GM10266 (cell line): Measurements from ENCODE around the gene RTEL1.

Source experiments
- DNase-seq: peaks from one replicate; pipeline ENCODE4 v3.0.0; 2012; ENCODE audit errors: extremely low spot score
- TF ChIP-seq, protein P1 (sequence below): IDR thresholded peaks from 2 replicates; pipeline ENCODE4 v1.5.1; 2012; ENCODE audit warnings: mild to moderate bottlenecking, low read depth; ENCODE audit not compliant: control insufficient read depth, insufficient read depth; ENCODE audit errors: missing control alignments

The RTEL1 gene

DNA sequence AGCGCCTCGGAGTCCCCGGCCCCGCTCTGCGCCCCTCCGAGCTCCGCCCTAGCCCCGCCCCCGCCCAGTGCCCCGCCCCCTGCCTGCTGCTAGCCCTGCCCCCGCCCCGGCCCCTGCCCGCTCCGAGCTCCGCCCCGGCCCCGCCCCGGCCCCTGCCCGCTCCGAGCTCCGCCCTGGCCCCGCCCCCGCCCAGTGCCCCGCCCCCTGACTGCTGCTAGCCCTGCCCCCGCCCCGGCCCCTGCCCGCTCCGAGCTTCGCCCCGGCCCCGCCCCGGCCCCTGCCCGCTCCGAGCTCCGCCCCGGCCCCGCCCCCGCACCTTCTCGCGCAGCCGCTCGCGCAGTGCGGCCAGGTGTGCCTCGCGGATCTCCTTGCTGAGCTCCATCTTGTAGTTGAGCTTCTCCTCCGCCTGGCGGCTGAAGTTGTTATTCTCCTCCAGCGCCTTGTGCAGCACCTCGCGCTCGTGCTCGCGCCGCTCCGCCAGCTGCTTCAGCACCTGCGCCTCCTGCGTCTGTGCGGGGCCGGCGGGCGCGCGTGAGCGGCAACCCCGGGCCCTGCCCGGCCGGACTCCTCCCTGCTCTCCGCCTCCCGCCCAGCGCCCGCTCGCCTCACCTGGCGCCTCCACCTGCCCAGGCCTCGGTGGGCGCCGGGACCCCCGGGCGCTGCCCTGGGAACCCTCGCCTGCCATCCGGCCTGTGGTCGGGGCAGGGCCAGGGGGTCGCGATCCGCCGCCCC, 16.2 kb upstream of the RTEL1 start:
- peak; percentile 100 for DNase-seq
- TF ChIP-seq, protein P1, sequence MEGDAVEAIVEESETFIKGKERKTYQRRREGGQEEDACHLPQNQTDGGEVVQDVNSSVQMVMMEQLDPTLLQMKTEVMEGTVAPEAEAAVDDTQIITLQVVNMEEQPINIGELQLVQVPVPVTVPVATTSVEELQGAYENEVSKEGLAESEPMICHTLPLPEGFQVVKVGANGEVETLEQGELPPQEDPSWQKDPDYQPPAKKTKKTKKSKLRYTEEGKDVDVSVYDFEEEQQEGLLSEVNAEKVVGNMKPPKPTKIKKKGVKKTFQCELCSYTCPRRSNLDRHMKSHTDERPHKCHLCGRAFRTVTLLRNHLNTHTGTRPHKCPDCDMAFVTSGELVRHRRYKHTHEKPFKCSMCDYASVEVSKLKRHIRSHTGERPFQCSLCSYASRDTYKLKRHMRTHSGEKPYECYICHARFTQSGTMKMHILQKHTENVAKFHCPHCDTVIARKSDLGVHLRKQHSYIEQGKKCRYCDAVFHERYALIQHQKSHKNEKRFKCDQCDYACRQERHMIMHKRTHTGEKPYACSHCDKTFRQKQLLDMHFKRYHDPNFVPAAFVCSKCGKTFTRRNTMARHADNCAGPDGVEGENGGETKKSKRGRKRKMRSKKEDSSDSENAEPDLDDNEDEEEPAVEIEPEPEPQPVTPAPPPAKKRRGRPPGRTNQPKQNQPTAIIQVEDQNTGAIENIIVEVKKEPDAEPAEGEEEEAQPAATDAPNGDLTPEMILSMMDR: peak; percentile 47

DNA sequence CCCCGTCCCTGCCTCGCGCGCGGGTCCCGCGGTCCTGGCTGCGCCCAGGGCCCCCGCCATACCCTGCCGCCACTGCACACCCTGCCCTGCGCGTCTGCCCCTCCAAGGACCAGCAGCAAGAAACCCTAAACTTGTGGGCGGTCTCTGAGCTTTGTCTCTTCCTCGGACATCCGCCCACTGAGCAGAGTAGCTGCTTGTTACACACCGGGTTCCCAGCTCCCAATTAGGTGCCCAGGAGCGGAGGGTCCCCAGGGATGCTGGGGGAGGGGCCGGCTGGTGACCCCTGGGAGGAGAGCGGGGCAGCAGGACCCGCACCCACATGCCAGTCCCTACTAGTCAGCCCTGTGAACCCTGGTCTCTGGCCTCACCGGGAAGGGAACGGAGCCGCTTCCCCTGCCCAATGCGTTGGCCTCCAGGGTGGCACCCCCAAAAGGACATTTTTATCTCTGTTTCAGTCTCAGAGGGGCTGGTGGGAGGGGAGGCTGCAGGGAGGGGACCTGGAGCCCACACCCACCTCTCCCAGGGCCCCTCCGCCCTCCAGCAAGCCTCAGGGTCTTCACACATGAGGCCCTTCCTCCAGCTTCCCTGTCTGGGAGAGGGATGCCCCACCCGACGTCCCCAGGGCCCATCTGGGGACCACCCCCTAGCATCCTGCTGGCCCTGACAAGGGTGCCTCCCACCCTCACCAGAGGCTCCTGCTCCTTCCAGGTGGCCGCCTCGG, 15.4 kb upstream of the RTEL1 start:
- TF ChIP-seq, protein P1: no peak
- DNase-seq: no peak

DNA sequence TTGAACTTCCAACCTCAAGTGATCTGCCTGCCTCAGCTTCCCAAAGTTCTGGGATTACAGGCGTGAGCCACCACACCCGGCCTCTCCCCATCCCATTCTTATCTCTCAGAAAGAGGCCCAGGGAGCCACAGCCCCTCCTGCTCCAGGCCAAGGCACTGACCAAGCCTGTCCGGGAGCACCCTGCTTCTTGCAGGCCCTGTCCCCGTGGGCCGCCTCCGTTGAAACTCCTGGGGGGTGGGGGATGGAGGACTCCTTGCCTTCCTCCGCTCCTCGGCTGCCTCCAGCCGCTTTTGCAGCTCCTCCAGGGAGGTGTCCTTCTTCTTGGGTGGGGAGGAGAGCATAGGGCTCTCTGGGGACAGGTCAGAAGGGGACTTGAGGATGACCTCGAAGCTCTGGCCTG, 14.6 kb upstream of the RTEL1 start:
- TF ChIP-seq, protein P1: no peak
- DNase-seq: no peak

DNA sequence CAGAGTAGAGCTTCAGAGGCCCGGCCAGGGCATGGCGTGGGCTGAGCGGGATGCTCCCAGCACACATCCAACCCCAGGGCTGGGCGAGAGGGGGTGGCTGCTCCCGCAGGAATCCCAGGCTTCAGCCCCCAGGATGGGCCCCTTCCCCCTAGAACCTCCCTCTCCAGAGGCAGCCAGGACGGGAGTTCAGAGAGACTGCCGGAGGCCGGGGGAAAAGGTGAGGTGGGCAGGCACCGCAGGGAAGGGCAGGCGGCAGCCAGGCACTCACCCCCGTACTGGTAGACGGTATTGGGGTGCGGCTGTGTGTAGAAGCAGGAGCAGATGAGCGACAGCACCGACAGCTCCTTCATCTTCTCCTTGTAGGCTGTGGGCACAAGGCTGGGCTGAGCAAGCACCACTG, 14.2 kb upstream of the RTEL1 start:
- TF ChIP-seq, protein P1: no peak
- no peak for DNase-seq

DNA sequence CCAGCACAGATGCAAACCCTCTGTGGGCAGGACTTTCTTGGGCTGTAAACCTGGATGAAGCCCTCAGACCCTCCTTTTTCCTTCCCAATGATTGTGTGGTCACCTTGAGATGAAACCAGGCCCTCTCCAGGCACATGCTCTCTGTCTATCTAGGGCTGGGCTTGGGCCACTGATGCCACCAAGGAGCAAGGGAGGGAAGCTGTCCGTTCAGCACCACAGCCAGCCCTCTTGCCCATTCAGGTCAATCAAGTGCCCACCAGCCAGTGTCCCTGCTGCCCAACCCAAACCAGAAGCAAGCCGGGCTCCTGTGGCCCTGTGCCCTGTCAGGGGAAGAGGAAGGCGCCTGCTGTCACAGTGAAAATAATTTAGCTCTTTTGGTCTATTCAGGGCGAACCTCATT, 12.9 kb upstream of the RTEL1 start:
- TF ChIP-seq, protein P1: no peak

DNA sequence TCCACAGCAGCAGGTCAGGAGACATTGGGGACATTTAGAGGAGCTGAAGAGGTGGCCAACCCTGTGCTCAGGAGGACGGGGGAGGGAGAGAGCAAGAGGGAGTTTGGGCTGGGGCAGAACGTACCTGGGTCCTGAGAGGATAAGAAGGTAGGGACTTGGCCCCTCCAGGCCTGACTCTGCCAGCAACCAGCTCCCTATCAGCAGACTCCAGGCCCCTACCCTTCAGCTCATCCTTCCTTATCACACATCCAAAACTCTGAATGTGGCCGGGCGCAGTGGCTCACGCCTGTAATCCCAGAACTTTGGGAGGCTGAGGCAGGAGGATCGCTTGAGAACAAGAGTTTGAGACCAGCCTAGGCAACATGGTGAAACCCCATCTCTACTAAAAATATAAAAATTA, 9.9 kb upstream of the RTEL1 start:
- no peak for DNase-seq
- TF ChIP-seq, protein P1: no peak

More for the DNA sequence above, 12.9 kb upstream of the RTEL1 start:
- no peak for DNase-seq
